ENCODE measurements around the gene ADSL.

- TF ChIP-seq, protein P1, sequence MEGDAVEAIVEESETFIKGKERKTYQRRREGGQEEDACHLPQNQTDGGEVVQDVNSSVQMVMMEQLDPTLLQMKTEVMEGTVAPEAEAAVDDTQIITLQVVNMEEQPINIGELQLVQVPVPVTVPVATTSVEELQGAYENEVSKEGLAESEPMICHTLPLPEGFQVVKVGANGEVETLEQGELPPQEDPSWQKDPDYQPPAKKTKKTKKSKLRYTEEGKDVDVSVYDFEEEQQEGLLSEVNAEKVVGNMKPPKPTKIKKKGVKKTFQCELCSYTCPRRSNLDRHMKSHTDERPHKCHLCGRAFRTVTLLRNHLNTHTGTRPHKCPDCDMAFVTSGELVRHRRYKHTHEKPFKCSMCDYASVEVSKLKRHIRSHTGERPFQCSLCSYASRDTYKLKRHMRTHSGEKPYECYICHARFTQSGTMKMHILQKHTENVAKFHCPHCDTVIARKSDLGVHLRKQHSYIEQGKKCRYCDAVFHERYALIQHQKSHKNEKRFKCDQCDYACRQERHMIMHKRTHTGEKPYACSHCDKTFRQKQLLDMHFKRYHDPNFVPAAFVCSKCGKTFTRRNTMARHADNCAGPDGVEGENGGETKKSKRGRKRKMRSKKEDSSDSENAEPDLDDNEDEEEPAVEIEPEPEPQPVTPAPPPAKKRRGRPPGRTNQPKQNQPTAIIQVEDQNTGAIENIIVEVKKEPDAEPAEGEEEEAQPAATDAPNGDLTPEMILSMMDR (IDR thresholded peaks at IDR 0.05): no peak
- TF ChIP-seq POLR2A (IDR thresholded peaks at IDR 0.05) (no peak), POLR2AphosphoS5 (IDR thresholded peaks at IDR 0.05) (no peak)
These were observed 50.6 kb downstream of the ADSL start for GRCh38 chr22:40396882-40397281.
